IMR-90 (cell line): ENCODE results near the gene LPAR1.

Source experiments
- CEBPB ChIP-seq: IDR thresholded peaks from 2 replicates; pipeline ENCODE4 v1.6.1; 2012; ENCODE audit warnings: low read depth, low read length, improper control_type of control experiment
- CHD1 ChIP-seq: IDR thresholded peaks from 2 replicates; pipeline ENCODE4 v1.6.1; 2012; ENCODE audit warnings: low read depth, low read length, improper control_type of control experiment
- CTCF ChIP-seq: conservative IDR thresholded peaks from 2 replicates; pipeline ENCODE4 v1.5.1; 2012; ENCODE audit warnings: mild to moderate bottlenecking, low read depth, low read length, improper control_type of control experiment
- FOS ChIP-seq: fragments of 150-350 bp; IDR thresholded peaks from 2 replicates; pipeline ENCODE4 v1.6.1; 2016; ENCODE audit warnings: low read depth, low read length
- MXI1 ChIP-seq: IDR thresholded peaks from 2 replicates; pipeline ENCODE4 v1.6.1; 2012; ENCODE audit warnings: low read depth, mild to moderate bottlenecking, low read length, moderate library complexity, borderline replicate concordance
- POLR2A ChIP-seq: IDR thresholded peaks from 2 replicates; pipeline ENCODE4 v1.6.1; 2012; ENCODE audit warnings: mild to moderate bottlenecking, low read depth, low read length
- RAD21 ChIP-seq: IDR thresholded peaks from 2 replicates; pipeline ENCODE4 v1.6.1; 2012; ENCODE audit warnings: low read length, improper control_type of control experiment
- RCOR1 ChIP-seq: IDR thresholded peaks from 2 replicates; pipeline ENCODE4 v1.6.1; 2012; ENCODE audit warnings: mild to moderate bottlenecking, low read length, improper control_type of control experiment; ENCODE audit not compliant: insufficient replicate concordance
- RFX5 ChIP-seq: IDR thresholded peaks from 2 replicates; pipeline ENCODE4 v1.8.0; 2012; ENCODE audit warnings: low read depth, mild to moderate bottlenecking, low read length, moderate library complexity
- SMC3 ChIP-seq: fragments of 150-350 bp; IDR thresholded peaks from 2 replicates; pipeline ENCODE4 v1.6.1; 2016; ENCODE audit warnings: low read depth, mild to moderate bottlenecking, antibody characterized with exemption, low read length, moderate library complexity
- USF2 ChIP-seq: fragments of 150-350 bp; IDR thresholded peaks from 2 replicates; pipeline ENCODE4 v1.6.1; 2017; ENCODE audit warnings: mild to moderate bottlenecking, antibody characterized with exemption, low read length, low read depth

GRCh38 chr9:110969971-110970386 is 68.3 kb downstream of the LPAR1 start:
- TF ChIP-seq POLR2A (no peak), RCOR1 (no peak), USF2 (no peak), CTCF (no peak), RFX5 (no peak), SMC3 (no peak), MXI1 (no peak), CEBPB (peak; percentile 77), FOS (peak; percentile 28; the same call in 1 of the 2 replicates), RAD21 (0 out of 2 replicates have a peak, but pooled peaks have one; percentile 8), CHD1 (no peak)
